HG03442 (cell line): ENCODE data around the gene IP6K1.
"Not testable (repeated sequence)": the region's sequence is repeated elsewhere in the genome, so short reads cannot be mapped to it uniquely, and the experiment has no call there.

Experiments
- ATAC-seq: cut with Tn5 transposase; IDR thresholded peaks from one replicate; pipeline ENCODE4 v1.9.1; 2021; ENCODE audit warnings: mild to moderate bottlenecking, moderate library complexity; ENCODE audit not compliant: unreplicated experiment

Gene IP6K1

GRCh38 chr3:49786357-49787181 lies at the start of gene IP6K1:
IP6K1 (minus strand) TSS chr3:49786542; CDS start chr3:49748040, 38,502 bp downstream.
- peak; percentile 96 for ATAC-seq

DNA sequence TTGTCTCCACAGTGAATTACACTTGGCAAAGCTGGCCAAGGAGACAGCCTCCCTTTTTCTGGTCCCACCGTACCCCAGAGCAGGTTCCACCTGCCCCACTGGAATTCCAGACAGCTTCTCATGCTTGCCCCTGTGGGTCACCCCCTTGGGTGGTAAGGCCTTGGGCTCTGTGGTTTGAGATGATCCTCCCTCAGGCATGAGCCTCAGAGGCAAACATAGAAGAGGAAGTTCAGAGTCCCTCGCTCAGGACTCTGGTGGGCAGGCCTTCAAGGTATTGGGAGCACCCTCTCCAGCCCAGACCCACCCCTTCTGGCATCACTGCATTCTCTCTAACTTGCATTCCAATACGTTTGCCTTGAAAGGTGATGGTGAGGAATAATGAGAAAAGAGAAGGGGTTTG lies 45.0 kb upstream of the IP6K1 start:
- no peak for ATAC-seq

- no peak for ATAC-seq
Measured at GRCh38 chr3:49826016-49826415, 39.7 kb upstream of the IP6K1 start.

- not testable (repeated sequence) for ATAC-seq
Measured at GRCh38 chr3:49823131-49823530, 36.8 kb upstream of the IP6K1 start.

GRCh38 chr3:49813497-49814174 lies 27.3 kb upstream of the IP6K1 start, which contains the start of gene UBA7:
UBA7 (minus strand) TSS chr3:49813953; CDS start chr3:49813787, 166 bp downstream.
- no peak for ATAC-seq

- no peak for ATAC-seq
Measured at GRCh38 chr3:49812916-49813496, 26.7 kb upstream of the IP6K1 start.

- ATAC-seq, result no peak
Measured at GRCh38 chr3:49807431-49808114, 21.2 kb upstream of the IP6K1 start.

GRCh38 chr3:49806850-49807249 lies 20.5 kb upstream of the IP6K1 start:
- no peak for ATAC-seq

- no peak for ATAC-seq
Measured at GRCh38 chr3:49805897-49806701, 19.8 kb upstream of the IP6K1 start.

- ATAC-seq, result no peak
Measured at GRCh38 chr3:49805367-49805782, 19.0 kb upstream of the IP6K1 start.

- ATAC-seq, result no peak
Measured at GRCh38 chr3:49804141-49805041, 18.0 kb upstream of the IP6K1 start.

DNA sequence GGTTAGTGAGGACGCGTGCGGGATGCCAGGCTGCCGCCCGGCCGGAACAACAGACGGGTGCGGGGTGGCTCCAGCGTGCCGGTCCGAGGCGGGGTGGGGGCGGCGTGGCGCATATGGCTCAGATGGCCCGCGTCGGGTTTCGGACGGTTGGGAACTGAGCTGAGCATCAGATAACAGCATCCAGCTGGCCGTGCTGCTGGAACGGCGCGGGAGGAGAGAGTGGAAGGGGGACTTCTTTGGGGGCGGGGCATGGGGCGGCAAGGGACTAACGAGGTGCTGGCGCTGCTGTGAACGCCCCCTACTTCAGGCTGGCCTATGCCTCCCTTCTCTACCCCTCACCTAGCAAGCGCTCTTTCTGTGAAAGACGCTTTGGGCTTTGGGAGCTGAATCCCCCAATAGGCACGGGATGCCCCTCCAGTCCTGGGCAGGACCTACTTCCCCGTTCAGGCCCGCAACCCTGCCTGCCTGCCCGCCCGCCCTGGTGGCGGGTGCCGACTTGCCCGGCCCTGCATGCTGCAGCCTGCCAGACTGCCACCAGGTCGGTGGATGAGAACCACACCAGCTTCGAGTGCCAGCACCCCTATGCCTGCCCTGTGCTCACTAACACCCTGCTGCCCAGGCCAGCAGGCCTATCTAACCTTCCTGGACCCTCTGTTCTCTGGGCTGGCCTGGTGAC lies 17.3 kb upstream of the IP6K1 start:
- ATAC-seq, result no peak

- ATAC-seq, result peak; percentile 56
Measured at GRCh38 chr3:49802719-49803464, 16.6 kb upstream of the IP6K1 start, which contains the start of gene INKA1. INKA1 (plus strand) TSS chr3:49803261; CDS start chr3:49803393, 132 bp downstream.

- no peak for ATAC-seq
Measured at GRCh38 chr3:49801160-49801559, 14.8 kb upstream of the IP6K1 start.

- no peak for ATAC-seq
Measured at GRCh38 chr3:49799761-49800160, 13.4 kb upstream of the IP6K1 start, which contains the start of gene CDHR4. CDHR4 (minus strand) TSS chr3:49799873; CDS start chr3:49799812, 61 bp downstream.

DNA sequence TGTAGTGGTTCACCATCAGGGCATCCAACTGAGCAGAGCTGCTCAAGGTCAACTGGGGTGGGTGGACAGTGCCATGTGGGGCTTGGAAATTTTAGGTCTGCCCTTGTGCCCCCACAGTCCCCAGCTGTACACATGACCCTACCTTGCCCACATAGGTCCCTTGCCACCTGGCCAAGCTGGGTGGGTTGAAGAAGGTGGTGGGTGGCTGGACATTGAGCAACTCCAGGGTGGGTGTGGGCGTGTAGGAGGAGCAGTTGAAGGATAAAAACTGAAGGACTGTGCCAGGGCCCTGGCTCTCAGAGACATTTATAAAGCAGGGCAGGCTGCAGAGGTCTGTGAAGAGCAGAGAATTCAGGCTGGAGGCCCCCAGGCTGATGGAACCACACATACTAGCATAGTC lies 12.8 kb upstream of the IP6K1 start:
- ATAC-seq, result no peak

DNA sequence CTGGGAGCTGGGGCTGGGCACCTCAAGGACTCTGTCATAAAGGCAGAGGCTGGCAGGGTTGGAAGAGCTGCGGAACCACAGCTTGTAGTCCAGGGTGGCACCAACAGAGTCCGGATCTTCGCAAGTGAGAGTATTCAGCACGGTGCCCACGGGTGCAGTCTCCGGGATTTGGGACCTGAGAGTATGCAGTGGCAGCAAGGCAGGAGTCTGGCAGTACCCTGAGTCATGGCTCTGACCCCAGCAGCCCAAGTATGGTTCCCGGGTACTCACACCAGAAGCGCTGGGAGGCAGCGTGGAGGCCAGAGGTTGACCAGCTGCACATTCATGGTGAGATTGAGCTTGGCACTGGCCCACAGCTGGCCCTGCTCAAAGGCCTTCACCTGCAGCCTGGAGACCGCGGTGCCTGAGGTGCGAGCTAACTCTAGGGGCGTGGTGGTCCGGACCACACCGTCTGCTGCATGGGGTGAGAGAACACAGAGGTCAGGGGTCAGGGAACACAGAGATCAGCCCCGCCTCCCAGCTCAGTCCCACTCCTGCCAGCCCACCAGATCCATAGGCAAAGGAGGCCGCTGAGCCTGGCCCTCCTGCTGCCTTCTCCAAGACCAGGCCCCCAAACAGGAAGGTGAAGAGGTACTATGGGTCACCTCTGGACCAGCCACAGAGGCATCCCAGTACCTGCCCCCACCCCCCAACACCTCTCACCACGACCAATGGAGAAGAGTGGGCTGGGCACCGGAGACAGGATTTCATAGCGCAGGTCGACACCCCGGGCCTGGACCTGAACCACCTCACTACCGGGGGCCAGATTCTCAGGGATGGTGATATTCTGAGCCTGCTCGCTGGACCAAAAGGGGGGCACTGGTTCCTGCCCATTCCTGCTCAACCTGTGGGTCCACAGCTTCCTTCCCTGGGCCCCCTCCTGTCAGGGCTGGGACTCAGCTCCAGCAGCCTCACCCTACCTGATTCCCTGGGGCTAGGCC lies 8.9 kb upstream of the IP6K1 start:
- ATAC-seq, result no peak
